DOHH2 (cell line): ENCODE data around the gene HOXA2.

Source experiments
- H3F3A ChIP-seq: fragments of 200-600 bp; sonication (generic), shearing (Covaris generic); 2 replicates; pipeline ENCODE4 v1.6.0; 2016; ENCODE audit warnings: antibody characterized with exemption, mild to moderate bottlenecking; ENCODE audit not compliant: control insufficient read depth, insufficient read depth
- H3K27ac ChIP-seq: fragments of 200-600 bp; sonication (generic); 2 replicates; pipeline ENCODE4 v1.5.1; 2014; ENCODE audit warnings: low read depth, mild to moderate bottlenecking, low read length, moderate library complexity
- H3K27me3 ChIP-seq: fragments of 200-600 bp; sonication (generic); 2 replicates; pipeline ENCODE4 v1.6.1; 2014; ENCODE audit warnings: mild to moderate bottlenecking, low read length, mixed read lengths; ENCODE audit not compliant: control insufficient read depth
- H3K36me3 ChIP-seq: fragments of 200-600 bp; sonication (generic); 2 replicates; pipeline ENCODE4 v1.6.1; 2014; ENCODE audit warnings: mild to moderate bottlenecking, low read length, moderate library complexity, mixed read lengths; ENCODE audit not compliant: control insufficient read depth
- H3K4me1 ChIP-seq: fragments of 200-600 bp; sonication (generic); 2 replicates; pipeline ENCODE4 v1.6.1; 2014; ENCODE audit warnings: mild to moderate bottlenecking, low read length, mixed read lengths; ENCODE audit not compliant: control insufficient read depth
- H3K4me2 ChIP-seq: fragments of 200-600 bp; sonication (generic); 2 replicates; pipeline ENCODE4 v1.6.0; 2014; ENCODE audit warnings: mild to moderate bottlenecking, low read length, moderate library complexity
- H3K4me3 ChIP-seq: fragments of 200-600 bp; sonication (generic); 2 replicates; pipeline ENCODE4 v1.5.1; 2014; ENCODE audit warnings: mild to moderate bottlenecking, low read length, mixed read lengths
- H3K79me2 ChIP-seq: fragments of 200-600 bp; sonication (generic); 2 replicates; pipeline ENCODE4 v1.6.1; 2014; ENCODE audit warnings: mild to moderate bottlenecking, low read length, mixed read lengths; ENCODE audit not compliant: control insufficient read depth
- H3K9me2 ChIP-seq: fragments of 200-600 bp; sonication (generic); replicated peaks from 2 replicates; pipeline ENCODE4 v1.6.1; 2014; ENCODE audit warnings: mild to moderate bottlenecking, low read length, mixed read lengths; ENCODE audit not compliant: control insufficient read depth
- H3K9me3 ChIP-seq: fragments of 200-600 bp; sonication (generic); 2 replicates; pipeline ENCODE4 v1.6.1; 2014; ENCODE audit warnings: antibody characterized with exemption, low read length, mixed read lengths; ENCODE audit not compliant: control insufficient read depth, insufficient read depth
- H4K20me1 ChIP-seq: fragments of 200-600 bp; sonication (generic); 2 replicates; pipeline ENCODE4 v1.6.0; 2014; ENCODE audit warnings: low read depth, mild to moderate bottlenecking, antibody characterized with exemption, low read length, moderate library complexity; ENCODE audit not compliant: control insufficient read depth, insufficient read depth
- EZH2phosphoT487 ChIP-seq: fragments of 200-600 bp; sonication (generic); IDR thresholded peaks from 2 replicates; pipeline ENCODE4 v1.6.1; 2017; ENCODE audit warnings: borderline replicate concordance, mild to moderate bottlenecking, antibody characterized with exemption, low read length, moderate library complexity, mixed read lengths
- TF ChIP-seq, protein P1 (sequence below): fragments of 200-600 bp; sonication (generic); IDR thresholded peaks from one replicate; pipeline ENCODE4 v1.5.1; 2014; ENCODE audit warnings: antibody characterized with exemption, mild to moderate bottlenecking, low read depth, low read length; ENCODE audit not compliant: poor library complexity, severe bottlenecking

Gene HOXA2

DNA sequence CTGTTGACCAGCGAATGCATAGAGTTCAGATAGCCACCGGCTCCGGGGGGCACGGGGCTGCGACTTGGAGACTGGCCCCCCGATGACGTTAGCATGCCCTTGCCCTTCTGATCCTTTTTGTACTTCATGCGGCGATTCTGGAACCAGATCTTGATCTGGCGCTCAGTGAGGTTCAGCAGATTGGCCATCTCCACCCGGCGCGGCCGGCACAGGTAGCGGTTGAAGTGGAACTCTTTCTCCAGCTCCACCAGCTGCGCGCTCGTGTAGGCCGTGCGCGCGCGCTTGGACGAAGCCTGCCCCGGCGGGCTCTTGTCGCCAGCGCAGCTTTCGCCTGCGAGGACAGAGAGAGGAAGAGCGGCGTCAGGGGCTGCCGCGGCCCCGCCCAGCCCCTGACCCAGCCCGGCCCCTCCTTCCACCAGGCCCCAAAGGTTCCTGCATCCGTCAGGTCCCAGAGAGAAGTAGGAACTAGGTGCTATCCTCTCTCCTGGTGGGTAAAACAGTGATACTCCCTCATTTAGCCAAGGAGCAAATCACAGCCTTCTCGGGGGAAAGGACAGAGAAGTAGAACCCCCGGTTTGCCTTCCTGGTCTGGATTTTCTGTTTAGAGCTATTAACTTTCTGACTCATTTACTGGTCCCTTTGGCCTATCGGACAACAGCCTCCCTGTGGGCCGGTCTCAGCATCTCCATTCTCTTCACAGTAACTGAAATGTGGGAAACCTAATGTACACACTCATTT lies 6.1 kb upstream of the HOXA2 start:
- Histone ChIP-seq H4K20me1 (no peaks in the 10 kb centered on the region), H3K79me2 (no peaks in the 10 kb centered on the region), H3K9me2 (no peaks in the 10 kb centered on the region), H3K4me1 (no peaks in the 10 kb centered on the region), H3K4me2 (no peak overlapping the region), H3K27ac (no peak overlapping the region), H3F3A (0 out of 2 replicates have a peak, but pooled peaks cover 2% of the 10 kb centered on the region), H3K9me3 (no peaks in the 10 kb centered on the region), H3K27me3 (peaks cover 11% of the 10 kb centered on the region; the same call in 1 of the 2 replicates), H3K36me3 (no peaks in the 10 kb centered on the region), H3K4me3 (no peak overlapping the region)
- no peak for TF ChIP-seq EZH2phosphoT487
- TF ChIP-seq, protein P1, sequence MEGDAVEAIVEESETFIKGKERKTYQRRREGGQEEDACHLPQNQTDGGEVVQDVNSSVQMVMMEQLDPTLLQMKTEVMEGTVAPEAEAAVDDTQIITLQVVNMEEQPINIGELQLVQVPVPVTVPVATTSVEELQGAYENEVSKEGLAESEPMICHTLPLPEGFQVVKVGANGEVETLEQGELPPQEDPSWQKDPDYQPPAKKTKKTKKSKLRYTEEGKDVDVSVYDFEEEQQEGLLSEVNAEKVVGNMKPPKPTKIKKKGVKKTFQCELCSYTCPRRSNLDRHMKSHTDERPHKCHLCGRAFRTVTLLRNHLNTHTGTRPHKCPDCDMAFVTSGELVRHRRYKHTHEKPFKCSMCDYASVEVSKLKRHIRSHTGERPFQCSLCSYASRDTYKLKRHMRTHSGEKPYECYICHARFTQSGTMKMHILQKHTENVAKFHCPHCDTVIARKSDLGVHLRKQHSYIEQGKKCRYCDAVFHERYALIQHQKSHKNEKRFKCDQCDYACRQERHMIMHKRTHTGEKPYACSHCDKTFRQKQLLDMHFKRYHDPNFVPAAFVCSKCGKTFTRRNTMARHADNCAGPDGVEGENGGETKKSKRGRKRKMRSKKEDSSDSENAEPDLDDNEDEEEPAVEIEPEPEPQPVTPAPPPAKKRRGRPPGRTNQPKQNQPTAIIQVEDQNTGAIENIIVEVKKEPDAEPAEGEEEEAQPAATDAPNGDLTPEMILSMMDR, result no peak

- no peaks in the 10 kb centered on the region for H3K9me3 ChIP-seq
- H3K4me3 ChIP-seq, result no peak overlapping the region
- H4K20me1 ChIP-seq, result no peaks in the 10 kb centered on the region
- peaks cover 19% of the 10 kb centered on the region for H3K27me3 ChIP-seq
- H3K36me3 ChIP-seq, result no peaks in the 10 kb centered on the region
- H3K4me1 ChIP-seq, result no peaks in the 10 kb centered on the region
- no peaks in the 10 kb centered on the region for H3K9me2 ChIP-seq
- TF ChIP-seq, protein P1, result no peak
- TF ChIP-seq EZH2phosphoT487, result no peak
- 0 out of 2 replicates have a peak, but pooled peaks cover 2% of the 10 kb centered on the region for H3F3A ChIP-seq
- H3K27ac ChIP-seq, result no peak overlapping the region
- no peak overlapping the region for H3K4me2 ChIP-seq
- no peaks in the 10 kb centered on the region for H3K79me2 ChIP-seq
Observed at GRCh38 chr7:27107391-27108381, 5.2 kb upstream of the HOXA2 start.

DNA sequence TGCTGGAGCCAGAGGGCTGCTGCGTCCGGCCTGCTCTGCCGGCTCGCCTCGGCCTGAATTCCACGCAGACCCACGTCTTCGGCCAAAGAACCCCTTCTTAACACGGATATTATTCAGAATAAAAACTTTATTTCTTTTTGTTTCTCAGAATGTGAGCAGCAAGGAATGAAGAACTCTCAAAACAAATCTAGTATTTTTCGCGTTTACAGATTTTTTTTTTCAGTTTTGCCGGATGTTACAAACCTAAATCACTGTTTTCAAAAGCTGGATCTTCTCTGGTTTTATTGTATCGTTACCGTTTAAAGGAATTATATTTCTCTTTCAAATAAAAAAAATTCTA lies 4.4 kb upstream of the HOXA2 start:
- Histone ChIP-seq H3K36me3 (no peaks in the 10 kb centered on the region), H3K27me3 (peaks cover 25% of the 10 kb centered on the region), H3F3A (0 out of 2 replicates have a peak, but pooled peaks cover 2% of the 10 kb centered on the region), H4K20me1 (no peaks in the 10 kb centered on the region), H3K79me2 (no peaks in the 10 kb centered on the region), H3K27ac (no peak overlapping the region), H3K4me3 (no peak overlapping the region), H3K4me2 (no peak overlapping the region), H3K4me1 (no peaks in the 10 kb centered on the region), H3K9me3 (no peaks in the 10 kb centered on the region), H3K9me2 (no peaks in the 10 kb centered on the region)
- TF ChIP-seq, protein P1, result no peak
- TF ChIP-seq EZH2phosphoT487, result no peak
